LoVo (cell line): Measurements from ENCODE around the gene UGT1A10.
A peak's percentile ranks its signal among the peaks of the same experiment; 100 is the strongest.
"Not testable (repeated sequence)": the region's sequence is repeated elsewhere in the genome, so short reads cannot be mapped to it uniquely, and the experiment has no call there.

ENCODE experiments used
- DNase-seq: peaks from one replicate; pipeline ENCODE4 v3.0.0-alpha.2; 2016; ENCODE audit warnings: low spot score

The UGT1A10 gene

DNA sequence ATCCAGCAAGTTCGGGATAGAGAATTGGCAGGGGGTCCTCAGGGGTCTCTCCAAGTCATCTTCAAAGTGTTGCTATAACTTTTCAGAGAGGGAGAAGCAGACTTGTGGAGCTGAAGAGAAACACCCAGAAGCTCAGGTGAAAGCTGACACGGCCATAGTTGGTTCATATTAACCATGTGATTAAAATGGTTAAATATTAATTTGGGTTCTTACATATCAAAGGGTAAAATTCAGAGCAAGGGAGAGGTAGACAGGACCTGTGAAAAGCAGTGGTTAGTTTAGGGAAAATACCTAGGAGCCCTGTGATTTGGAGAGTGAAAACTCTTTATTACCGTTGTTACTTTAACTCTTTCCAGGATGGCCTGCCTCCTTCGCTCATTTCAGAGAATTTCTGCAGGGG is 56.4 kb downstream of the UGT1A10 start, which contains the start of gene UGT1A6:
Gene UGT1A6 (plus strand): TSS at position 243 of the 400 bp plus-strand sequence. CDS start 115 bp downstream, at position 358.
- DNase-seq, result peak; percentile 65

DNA sequence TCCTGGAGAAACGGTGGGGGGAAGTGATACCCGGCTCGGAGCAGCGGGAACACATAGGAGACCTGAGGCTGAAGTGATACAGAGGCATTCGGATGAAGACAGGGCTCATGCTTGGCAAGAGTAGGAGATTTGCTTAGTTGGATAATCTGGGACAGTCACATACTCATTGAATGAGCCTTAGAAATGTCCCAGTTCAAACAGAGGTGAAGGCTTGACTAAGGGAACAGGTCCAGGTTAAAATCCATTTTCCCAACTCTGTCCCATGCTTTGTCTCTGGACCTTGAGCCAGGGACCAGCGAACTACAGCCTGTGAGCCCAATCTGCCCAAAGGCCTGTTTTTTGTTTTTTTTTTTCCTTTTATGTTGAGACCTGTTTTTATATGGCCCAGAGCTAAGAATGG is 57.7 kb downstream of the UGT1A10 start:
- no peak for DNase-seq

GRCh38 chr2:233698740-233699139 is 62.5 kb downstream of the UGT1A10 start:
- no peak for DNase-seq

GRCh38 chr2:233699424-233700027 is 63.3 kb downstream of the UGT1A10 start:
- DNase-seq, result no peak

- DNase-seq, result peak; percentile 90
Measured at GRCh38 chr2:233700028-233700635, 63.9 kb downstream of the UGT1A10 start.

DNA sequence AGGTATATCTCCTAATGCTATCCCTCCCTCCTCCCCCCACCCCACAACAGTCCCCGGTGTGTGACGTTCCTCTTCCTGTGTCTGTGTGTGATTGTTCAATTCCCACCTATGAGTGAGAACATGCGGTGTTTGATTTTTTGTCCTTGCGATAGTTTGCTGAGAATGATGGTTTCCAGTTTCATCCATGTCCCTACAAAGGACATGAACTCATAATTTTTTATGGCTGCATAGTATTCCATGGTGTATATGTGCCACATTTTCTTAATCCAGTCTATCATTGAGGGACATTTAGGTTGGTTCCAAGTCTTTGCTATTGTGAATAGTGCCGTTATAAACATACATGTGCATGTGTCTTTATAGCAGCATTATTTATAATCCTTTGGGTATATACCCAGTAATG is 64.6 kb downstream of the UGT1A10 start:
- not testable (repeated sequence) for DNase-seq

GRCh38 chr2:233702238-233702637 is 66.0 kb downstream of the UGT1A10 start:
- DNase-seq, result no peak

- DNase-seq, result no peak
Measured at GRCh38 chr2:233705911-233706506, 69.8 kb downstream of the UGT1A10 start.

- no peak for DNase-seq
Measured at GRCh38 chr2:233706720-233707119, 70.5 kb downstream of the UGT1A10 start.

DNA sequence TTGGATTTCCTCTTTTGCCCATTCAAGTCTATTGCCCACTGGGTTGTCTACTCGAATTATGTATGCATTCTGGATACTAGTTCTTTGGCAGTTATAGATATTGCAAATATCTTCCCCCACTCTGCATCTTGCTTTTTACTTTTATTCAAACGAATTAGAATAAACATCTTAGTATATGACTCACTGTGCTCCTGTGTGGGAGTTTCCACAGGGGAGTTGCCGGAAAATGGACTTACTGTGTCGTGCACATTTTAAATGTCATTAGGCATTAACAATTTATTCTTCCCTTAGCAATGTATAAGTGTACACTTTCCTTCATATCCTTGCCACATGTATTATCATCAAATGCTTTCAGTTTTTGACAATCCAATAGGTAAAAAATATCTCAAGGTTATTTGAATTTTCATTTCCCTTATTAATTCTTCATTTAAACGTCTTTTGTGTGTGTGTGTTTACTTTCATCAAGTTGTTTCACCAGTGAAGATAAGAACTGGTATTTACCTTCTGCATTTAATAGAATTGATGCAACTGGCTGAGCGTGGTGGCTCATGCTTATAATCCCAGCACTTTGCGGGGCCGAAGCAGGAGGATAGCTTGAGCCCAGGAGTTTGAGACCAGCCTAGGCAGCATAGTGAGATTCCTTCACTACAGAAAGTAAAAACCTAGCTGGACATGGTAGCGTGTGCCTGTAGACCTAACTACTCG is 71.8 kb downstream of the UGT1A10 start:
- DNase-seq, result no peak

- DNase-seq, result no peak
Measured at GRCh38 chr2:233708942-233709341, 72.7 kb downstream of the UGT1A10 start.

DNA sequence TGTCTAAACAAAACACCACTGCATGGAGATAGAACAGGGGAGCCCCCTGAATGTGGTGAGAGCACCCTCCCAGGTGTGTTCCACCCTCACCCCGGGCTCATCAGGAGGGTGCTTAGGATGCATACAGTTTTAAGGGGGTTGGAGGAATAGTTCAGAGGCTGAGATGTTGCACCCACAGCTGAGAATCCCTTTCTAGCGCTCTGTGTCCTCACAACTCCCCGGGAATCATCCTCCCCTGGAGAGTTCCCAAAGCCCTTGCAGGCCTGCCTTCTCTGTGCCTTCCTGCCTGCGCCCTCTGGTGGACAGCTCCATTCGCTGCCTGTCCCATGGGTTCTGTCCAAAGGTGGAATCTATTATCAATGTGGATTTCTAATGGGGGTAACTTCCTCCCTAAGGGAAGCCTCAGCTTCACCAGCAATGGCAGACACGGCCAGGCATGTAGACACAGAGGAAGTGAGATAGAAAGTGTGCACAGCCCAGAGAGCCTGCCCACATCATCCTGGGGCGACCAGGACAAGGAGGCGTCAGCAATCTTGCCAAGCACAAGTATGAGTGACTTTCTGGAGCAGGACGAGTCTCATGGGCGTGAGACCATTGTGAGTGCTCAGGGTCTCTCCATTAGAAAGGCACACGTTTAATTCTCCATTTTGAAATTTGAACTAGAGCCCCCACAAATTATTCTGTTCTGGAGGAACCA is 75.2 kb downstream of the UGT1A10 start:
- DNase-seq, result peak; percentile 73

DNA sequence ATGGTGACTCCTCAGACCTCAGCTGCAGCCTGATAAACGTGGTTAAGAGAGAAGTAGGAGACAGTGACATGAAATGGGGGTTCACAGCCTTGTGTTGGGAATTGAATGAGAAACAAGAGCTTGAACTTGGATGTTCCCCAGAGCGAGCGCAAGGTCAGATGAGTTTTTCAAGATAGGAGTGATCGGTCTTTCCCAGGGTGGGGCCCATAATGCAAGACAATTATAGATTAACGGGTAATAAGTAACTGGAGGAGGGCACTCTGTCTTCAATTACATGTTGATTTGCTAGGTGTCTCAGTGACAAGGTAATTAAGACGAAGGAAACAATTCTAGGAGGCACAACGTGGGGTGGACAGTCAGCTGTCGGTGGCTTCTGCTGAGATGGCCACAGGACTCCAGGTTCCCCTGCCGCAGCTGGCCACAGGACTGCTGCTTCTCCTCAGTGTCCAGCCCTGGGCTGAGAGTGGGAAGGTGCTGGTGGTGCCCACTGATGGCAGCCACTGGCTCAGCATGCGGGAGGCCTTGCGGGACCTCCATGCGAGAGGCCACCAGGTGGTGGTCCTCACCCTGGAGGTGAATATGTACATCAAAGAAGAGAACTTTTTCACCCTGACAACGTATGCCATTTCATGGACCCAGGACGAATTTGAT is 76.5 kb downstream of the UGT1A10 start, which contains the start of gene UGT1A5:
Gene UGT1A5 (plus strand): TSS at position 297 of the 651 bp plus-strand sequence. CDS start 85 bp downstream, at position 382.
- no peak for DNase-seq

- no peak for DNase-seq
Measured at GRCh38 chr2:233713262-233713615, 77.0 kb downstream of the UGT1A10 start.

GRCh38 chr2:233714121-233714520 is 77.9 kb downstream of the UGT1A10 start:
- DNase-seq, result no peak

DNA sequence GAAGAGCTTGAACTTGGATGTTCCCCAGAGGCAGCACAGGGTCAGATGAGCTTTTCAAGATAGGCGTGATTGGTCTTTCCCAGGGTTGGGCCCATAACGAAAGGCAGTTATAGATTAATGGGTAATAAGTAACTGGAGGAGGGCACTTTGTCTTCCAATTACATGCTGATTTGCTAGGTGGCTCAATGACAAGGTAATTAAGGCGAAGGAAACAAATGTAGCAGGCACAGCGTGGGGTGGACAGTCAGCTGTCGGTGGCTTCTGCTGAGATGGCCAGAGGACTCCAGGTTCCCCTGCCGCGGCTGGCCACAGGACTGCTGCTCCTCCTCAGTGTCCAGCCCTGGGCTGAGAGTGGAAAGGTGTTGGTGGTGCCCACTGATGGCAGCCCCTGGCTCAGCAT is 82.3 kb downstream of the UGT1A10 start, which contains the start of gene UGT1A4:
Gene UGT1A4 (plus strand): TSS at position 185 of the 400 bp plus-strand sequence. CDS start 85 bp downstream, at position 270.
- no peak for DNase-seq

- DNase-seq, result no peak
Measured at GRCh38 chr2:233728723-233729301, 92.6 kb downstream of the UGT1A10 start, which contains the start of gene UGT1A3. Gene UGT1A3 (plus strand): TSS chr2:233729042. CDS start chr2:233729127, 85 bp downstream.

GRCh38 chr2:233736868-233737653 is 100.8 kb downstream of the UGT1A10 start:
- not testable (repeated sequence) for DNase-seq

- no peak for DNase-seq
Measured at GRCh38 chr2:233740870-233741269, 104.6 kb downstream of the UGT1A10 start.
